HT1080 (cell line): ENCODE results near the gene MORN5. TPM values are rescaled to one million over a fixed set of nuclear protein-coding genes. Genes with fewer than 3 reads are reported as not detected.
"Not testable (repeated sequence)": the region's sequence is repeated elsewhere in the genome, so short reads cannot be mapped to it uniquely, and the experiment has no call there.

Experiments
- DNase-seq: peaks from one replicate; pipeline ENCODE4 v3.0.0-alpha.2; 2015; ENCODE audit warnings: low read depth
- polyA plus RNA-seq, 2 experiments: library from polyadenylated mRNA; depleted of rRNA; stranded (reverse); fragments of >200 nt; gene quantifications; 2 replicates each; pipeline ENCODE4 v1.2.3, GENCODE V29; 2015
- total RNA-seq: library from RNA; depleted of rRNA; stranded (reverse); fragments of >200 nt; shearing (Covaris generic); gene quantifications from 2 replicates; pipeline ENCODE4 v1.2.3, GENCODE V29; 2014; rRNA removed

Gene MORN5
- not detected in 2 replicates for total RNA-seq
- not detected in 2 replicates for polyA plus RNA-seq (2015; cell fraction: cytosol; rRNA removed)
- polyA plus RNA-seq (2015; cell fraction: nucleus; rRNA removed): not detected in 2 replicates

DNA sequence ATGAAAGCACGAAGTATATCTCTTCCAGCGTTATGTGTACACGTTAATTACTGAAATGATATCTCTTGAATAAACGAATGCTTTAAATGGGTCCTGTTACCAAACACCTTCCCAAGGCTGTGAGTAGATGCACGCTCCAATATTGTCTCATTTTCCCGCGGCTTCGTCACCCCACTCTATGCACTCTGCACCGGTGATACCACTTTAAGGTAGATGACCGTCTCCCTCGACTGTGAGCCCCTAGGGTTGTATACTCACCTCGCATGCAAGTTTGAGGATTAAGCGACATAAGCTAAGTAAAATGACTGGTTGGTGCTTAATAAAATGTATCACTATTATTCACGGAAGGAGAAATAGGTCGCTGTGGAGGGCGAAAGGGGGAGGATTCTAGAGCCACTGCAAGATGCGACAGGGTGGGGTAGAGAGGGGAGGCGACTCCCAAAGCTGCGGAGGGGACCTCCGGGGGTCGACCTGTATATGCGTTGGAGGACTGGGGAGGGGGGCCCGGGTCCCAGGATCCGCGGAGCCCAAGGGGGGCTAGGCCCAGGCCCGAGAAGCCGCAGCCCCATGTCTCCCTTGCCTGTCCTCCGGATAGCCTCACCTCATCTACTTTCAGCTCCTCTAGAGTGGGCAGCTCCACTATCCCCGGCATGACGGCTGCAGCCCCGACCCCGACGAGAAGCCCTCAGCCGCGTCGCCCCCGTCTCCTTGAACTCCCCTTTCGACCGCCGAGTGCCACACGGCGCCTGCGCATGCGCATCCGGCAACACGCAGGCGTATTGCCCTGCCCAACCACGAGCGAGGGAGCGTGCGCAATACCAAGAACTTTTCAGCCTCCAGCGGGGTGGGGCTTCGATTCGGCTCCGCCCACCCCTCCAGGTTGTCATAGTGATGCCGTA lies at the start of gene MORN5, which contains the start of gene NDUFA8:
Gene MORN5, plus strand, starts transcription at position 883 of the 899 bp plus-strand sequence. CDS start 65 bp downstream, outside the sequence.
Gene NDUFA8, minus strand, starts transcription at position 754 of the 899 bp plus-strand sequence. Its CDS starts 102 bp downstream, at position 652.
- peak; percentile 93 for DNase-seq

GRCh38 chr9:122110100-122110833 lies 49.4 kb upstream of the MORN5 start:
- no peak for DNase-seq

- no peak for DNase-seq
Observed at GRCh38 chr9:122111413-122112085, 48.2 kb upstream of the MORN5 start.

GRCh38 chr9:122112238-122112637 lies 47.5 kb upstream of the MORN5 start:
- DNase-seq: no peak

DNA sequence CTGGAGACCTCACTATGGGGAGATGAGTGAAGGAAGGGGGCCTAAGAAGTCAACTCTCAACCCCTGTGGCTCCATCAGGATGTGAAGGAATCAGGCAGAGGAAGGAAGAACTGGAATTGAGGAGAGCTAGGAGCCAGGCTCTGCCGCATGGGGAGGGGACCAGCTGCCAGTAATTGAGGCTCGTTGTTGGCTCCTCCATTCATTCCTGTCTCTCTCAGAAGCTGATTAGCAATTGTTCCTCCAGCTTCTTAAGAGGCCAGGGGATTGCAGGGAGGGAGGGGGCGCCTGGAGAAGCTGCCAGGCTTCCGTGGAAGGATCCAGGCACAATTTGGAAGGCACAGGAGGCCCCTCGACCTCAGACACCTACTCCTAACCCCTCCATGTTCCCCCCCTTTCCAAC lies 46.1 kb upstream of the MORN5 start:
- no peak for DNase-seq

DNA sequence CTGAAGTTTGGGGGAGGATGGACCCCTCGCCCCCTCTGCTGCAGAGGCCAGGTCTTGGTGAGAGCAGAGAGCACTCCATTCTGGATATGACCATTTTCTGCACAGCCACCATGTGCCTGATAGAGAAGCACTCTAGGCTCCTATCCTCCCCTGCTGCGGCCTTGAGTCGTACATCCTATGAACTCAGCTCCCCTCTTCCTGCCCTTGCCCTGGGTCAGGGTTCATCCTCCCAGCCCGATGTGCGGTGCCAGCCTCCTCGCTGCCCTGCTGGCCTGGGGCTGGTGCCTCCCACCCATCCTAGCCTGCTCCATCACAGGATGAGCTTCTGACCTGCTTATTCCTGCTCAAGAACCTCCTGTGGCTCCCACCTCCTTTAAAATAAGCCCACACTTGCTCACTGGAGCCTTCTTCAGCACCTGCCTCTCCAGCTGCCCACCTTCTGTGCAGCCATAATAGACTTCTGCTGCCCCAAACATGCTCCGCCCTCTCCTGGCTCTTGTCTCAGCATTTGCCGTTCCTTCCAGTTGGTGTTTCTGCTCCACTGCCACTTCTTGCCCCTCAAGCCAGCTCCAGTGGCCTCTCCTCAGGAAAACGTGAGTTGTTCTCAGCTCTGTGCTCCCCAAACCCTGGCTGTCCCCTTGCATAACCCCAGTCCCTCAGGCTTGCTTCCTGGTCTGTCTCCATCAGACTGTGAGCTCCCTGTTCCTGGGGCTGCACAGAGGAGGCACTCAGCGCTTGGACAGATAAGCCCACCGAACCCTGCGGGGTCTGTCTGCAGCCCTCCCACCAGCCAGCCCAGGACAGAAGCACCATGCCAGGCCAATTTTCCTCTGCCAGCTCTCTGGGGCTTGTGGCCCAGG lies 44.3 kb upstream of the MORN5 start:
- DNase-seq: no peak

GRCh38 chr9:122116040-122116439 lies 43.7 kb upstream of the MORN5 start:
- DNase-seq: no peak

- DNase-seq: no peak
Observed at GRCh38 chr9:122116448-122117173, 43.1 kb upstream of the MORN5 start.

GRCh38 chr9:122117241-122117640 lies 42.5 kb upstream of the MORN5 start:
- not testable (repeated sequence) for DNase-seq

- no peak for DNase-seq
Observed at GRCh38 chr9:122118343-122119165, 41.2 kb upstream of the MORN5 start.

DNA sequence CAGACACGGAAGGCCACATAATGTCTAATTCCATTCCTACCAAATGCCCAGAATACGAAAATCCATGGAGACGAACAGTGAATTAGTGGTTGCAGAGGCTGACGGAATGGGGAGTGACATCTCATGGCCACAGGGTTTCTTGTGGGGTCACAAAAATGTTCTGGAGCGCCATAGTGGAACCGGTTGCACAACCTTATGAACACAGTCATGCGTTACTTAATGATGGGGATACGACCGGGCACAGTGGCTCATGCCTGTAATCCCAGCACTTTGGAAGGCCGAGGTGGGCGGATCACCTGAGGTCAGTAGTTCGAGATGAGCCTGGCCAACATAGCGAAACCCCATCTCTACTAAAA lies 40.6 kb upstream of the MORN5 start:
- no peak for DNase-seq

GRCh38 chr9:122119721-122120120 lies 40.0 kb upstream of the MORN5 start:
- no peak for DNase-seq

GRCh38 chr9:122120316-122121071 lies 39.2 kb upstream of the MORN5 start:
- no peak for DNase-seq

DNA sequence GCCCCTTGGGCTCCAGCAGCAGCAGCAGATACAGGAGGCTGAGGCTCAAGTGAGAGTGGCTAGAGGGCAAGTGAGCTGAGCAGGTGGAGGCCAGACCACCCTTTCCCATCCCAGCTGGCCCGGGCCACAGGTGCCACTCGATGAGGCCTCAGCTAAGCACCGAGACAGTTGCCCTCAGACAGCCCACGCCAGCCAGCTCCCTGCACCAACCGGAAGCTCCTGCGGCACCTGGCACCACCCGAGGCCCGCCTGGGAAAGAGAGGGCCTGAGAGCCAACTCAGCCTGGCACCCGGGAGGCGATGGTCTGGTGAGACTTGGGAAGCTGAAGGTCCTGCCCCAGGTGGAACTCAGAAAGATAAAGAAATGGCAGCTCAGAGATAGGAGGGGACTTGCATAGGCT lies 38.3 kb upstream of the MORN5 start:
- DNase-seq: no peak

DNA sequence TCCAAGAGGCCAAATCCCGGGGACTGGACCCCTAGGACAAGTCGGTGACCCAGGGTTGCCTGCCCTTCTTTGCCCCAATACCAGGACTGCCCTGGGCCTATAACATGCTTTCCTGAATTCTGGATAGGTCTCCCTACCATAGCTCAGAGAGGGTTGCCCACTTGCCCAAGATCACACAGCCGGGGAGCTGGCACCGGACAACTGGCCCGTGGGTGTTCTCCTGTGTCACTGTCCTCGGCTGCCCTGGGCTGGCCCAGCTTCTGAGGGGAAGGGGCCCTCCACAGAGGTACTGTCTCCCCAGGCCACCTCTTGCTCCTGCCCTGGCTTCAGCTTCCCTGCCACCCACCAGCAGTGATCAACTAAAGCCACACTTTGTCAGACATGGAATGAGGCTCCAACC lies 37.8 kb upstream of the MORN5 start:
- DNase-seq: no peak

DNA sequence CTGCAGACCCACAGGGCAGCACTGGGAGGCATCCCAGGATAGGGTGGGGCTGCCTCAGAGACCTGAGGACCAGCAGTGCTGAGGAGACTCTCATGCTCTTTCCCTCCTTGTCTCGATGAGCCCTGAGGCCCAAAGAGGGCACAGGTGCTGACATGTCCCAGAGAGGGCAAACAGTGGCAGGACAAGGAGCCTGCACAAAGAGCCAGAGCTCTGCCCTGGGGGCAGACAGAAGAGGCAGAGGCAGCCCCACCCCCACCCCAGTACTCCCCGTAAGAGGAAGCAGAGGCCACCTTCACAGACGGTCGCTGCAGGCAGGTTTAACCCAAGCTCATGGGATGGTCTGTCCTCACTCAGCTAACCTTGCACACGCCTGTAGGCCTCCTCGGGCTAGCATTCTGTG lies 37.2 kb upstream of the MORN5 start:
- no peak for DNase-seq

- DNase-seq: peak; percentile 73
Observed at GRCh38 chr9:122122903-122123632, 36.6 kb upstream of the MORN5 start.

GRCh38 chr9:122124048-122124447 lies 35.7 kb upstream of the MORN5 start:
- no peak for DNase-seq
